SU-DHL-6 (cell line): ENCODE measurements around the gene MICOS13.

ENCODE experiments used
- EZH2phosphoT487 ChIP-seq: fragments of 200-600 bp; sonication (generic), shearing (Covaris generic); conservative IDR thresholded peaks from 2 replicates; pipeline ENCODE4 v1.6.1; 2018; ENCODE audit warnings: mild to moderate bottlenecking, antibody characterized with exemption, low read length, moderate library complexity, mixed read lengths
- TF ChIP-seq, protein P1 (sequence below): fragments of 200-600 bp; sonication (generic); IDR thresholded peaks from one replicate; pipeline ENCODE4 v1.5.1; 2017; ENCODE audit warnings: antibody characterized with exemption, mild to moderate bottlenecking, low read length, moderate library complexity; ENCODE audit not compliant: insufficient read depth, poor library complexity, severe bottlenecking

DNA sequence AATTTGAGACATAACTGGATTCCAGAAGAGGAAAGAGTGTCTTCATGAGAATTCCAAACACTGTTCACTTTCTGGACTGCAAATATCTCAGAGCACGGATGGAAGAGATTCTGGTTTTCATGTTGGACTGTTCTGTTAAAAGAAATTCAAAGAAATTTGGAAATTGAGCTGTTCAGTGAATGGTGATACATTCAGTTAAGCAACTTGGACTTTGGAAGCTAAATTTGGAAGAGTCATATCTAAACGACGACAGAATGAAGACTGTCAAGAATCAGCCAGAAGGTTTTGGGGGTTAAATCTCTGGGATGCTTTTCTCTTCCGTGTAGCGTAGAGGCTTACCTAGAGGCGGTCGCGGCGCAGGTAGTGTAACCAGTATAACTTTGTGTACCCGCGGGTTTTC lies 31.9 kb downstream of the MICOS13 start:
- TF ChIP-seq, protein P1, sequence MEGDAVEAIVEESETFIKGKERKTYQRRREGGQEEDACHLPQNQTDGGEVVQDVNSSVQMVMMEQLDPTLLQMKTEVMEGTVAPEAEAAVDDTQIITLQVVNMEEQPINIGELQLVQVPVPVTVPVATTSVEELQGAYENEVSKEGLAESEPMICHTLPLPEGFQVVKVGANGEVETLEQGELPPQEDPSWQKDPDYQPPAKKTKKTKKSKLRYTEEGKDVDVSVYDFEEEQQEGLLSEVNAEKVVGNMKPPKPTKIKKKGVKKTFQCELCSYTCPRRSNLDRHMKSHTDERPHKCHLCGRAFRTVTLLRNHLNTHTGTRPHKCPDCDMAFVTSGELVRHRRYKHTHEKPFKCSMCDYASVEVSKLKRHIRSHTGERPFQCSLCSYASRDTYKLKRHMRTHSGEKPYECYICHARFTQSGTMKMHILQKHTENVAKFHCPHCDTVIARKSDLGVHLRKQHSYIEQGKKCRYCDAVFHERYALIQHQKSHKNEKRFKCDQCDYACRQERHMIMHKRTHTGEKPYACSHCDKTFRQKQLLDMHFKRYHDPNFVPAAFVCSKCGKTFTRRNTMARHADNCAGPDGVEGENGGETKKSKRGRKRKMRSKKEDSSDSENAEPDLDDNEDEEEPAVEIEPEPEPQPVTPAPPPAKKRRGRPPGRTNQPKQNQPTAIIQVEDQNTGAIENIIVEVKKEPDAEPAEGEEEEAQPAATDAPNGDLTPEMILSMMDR = no peak
- TF ChIP-seq EZH2phosphoT487 = no peak
